ENCODE results near the gene AGBL5. TPM values are rescaled to one million over a fixed set of nuclear protein-coding genes. Genes with fewer than 3 reads are reported as not detected.

AGBL5 gene
- total and polyA plus RNA-seq, 2 of the 13 experiments (the other 11 are each of a cell fraction or from before 2014, with no cell fraction given) = 55.9 to 73.3 TPM

GRCh38 chr2:27071990-27072830 is 20.7 kb downstream of the AGBL5 start (continued):
- TF ChIP-seq ZNF609 (CRISPR knock-in tag; IDR thresholded peaks at IDR 0.05; ENCODE audit: borderline replicate concordance) (no peak), ZNF639 (CRISPR knock-in tag; conservative IDR thresholded peaks at IDR 0.05) (no peak), NFYC (CRISPR knock-in tag; IDR thresholded peaks at IDR 0.05) (no peak), POLR2A (IDR thresholded peaks at IDR 0.05; ENCODE audit: insufficient read depth in 1 of 2, low read depth in 2 of 2, low read length in 2 of 2) (no peak), ZNF292 (CRISPR knock-in tag; IDR thresholded peaks at IDR 0.05; ENCODE audit: borderline replicate concordance, low read depth) (0 out of 2 replicates have a peak, but pooled peaks have one; percentile 27), YEATS4 (CRISPR knock-in tag; IDR thresholded peaks at IDR 0.05; ENCODE audit: borderline replicate concordance) (no peak), CEBPG (CRISPR knock-in tag; IDR thresholded peaks at IDR 0.05) (no peak), PPARG (CRISPR knock-in tag; conservative IDR thresholded peaks at IDR 0.05) (no peak), NRL (CRISPR knock-in tag; IDR thresholded peaks at IDR 0.05; ENCODE audit: borderline replicate concordance) (0 out of 2 replicates have a peak, but pooled peaks have one; percentile 31), NPAS2 (CRISPR knock-in tag; IDR thresholded peaks at IDR 0.05; ENCODE audit: borderline replicate concordance) (no peak)

All from HepG2 (cell line).